Mammary epithelial cell (primary cell): ENCODE measurements around the gene RNU5B-1.

Experiments used
- EZH2 ChIP-seq: IDR thresholded peaks from 2 replicates; pipeline ENCODE4 v1.6.1; 2012; ENCODE audit warnings: low read length, inconsistent platforms, borderline replicate concordance
- TF ChIP-seq, protein P1 (sequence below), 2 donors: IDR thresholded peaks in 1 of 2; conservative IDR thresholded peaks in 1 of 2; 2 replicates each; pipeline ENCODE4 v1.5.1; 2011 to 2012; ENCODE audit warnings: inconsistent platforms in 2 of 2, low read length in 2 of 2, mild to moderate bottlenecking in 2 of 2, control low read depth in 1 of 2, low read depth in 1 of 2; ENCODE audit not compliant: insufficient read depth in 1 of 2; ENCODE audit errors: extremely low read depth in 1 of 2

- TF ChIP-seq, protein P1, sequence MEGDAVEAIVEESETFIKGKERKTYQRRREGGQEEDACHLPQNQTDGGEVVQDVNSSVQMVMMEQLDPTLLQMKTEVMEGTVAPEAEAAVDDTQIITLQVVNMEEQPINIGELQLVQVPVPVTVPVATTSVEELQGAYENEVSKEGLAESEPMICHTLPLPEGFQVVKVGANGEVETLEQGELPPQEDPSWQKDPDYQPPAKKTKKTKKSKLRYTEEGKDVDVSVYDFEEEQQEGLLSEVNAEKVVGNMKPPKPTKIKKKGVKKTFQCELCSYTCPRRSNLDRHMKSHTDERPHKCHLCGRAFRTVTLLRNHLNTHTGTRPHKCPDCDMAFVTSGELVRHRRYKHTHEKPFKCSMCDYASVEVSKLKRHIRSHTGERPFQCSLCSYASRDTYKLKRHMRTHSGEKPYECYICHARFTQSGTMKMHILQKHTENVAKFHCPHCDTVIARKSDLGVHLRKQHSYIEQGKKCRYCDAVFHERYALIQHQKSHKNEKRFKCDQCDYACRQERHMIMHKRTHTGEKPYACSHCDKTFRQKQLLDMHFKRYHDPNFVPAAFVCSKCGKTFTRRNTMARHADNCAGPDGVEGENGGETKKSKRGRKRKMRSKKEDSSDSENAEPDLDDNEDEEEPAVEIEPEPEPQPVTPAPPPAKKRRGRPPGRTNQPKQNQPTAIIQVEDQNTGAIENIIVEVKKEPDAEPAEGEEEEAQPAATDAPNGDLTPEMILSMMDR (conservative IDR thresholded peaks at IDR 0.05 in 1 of 2, IDR thresholded peaks at IDR 0.05 in 1 of 2; ENCODE audit: extremely low read depth in 1 of 2, insufficient read depth in 1 of 2, low read depth in 1 of 2, low read length in 2 of 2) = no peak
- TF ChIP-seq EZH2 = no peak
Measured at GRCh38 chr15:65344214-65344913, 39.9 kb downstream of the RNU5B-1 start.
